NCI-H187 treated with DMSO at 0.1 percent for 48 hours (cell line): Measurements from ENCODE around the gene LRRC41.
"Not testable (repeated sequence)": the region's sequence is repeated elsewhere in the genome, so short reads cannot be mapped to it uniquely, and the experiment has no call there.

Experiments
- DNase-seq: peaks from one replicate; lab custom pipeline; 2025; lab: John Stamatoyannopoulos, UW

The LRRC41 gene

DNA sequence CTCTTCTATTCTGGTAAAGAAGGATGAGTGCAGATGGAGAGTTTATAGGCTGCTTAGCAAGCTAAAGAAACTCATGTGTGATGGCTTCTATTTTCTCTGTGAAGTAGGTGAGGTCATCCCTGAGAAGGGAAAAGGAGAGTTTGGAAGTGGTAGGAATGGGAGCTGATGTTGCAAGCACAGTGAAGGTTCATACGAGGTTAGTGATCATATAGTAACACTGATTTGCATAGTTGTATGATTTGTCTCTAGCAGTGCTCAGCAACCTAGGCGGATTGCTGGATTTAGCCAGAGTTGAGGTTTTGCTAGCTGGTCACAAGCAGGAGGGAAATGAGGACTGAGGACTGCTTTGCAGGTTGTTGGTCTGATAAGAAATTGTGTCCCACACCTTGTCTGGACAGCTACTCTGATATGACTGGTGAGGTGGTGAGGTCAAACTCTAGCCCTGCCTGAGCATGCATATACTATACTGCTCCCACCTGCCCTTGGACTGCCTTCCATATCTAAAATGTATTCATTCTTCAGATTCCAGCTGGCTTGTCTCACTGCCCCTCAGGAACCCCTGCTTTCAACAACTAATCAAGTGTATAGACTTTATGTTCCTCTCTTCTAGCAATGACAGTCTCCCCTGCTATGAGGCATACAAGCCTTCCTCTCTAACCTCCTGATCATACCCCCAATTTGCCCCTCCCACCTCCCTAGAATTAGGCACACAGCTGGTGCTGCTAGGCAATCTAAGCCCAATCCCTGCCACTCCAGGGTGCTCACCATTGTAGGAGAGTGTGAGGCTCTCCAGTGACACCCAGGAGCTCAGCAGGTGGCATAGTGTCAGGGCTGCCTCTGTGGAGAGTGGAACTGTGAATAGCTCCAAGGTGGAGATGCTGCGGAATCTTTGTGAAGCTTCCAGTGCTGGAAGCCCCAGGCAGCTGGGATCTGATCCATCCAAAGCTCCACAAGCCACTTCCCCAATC lies 18.5 kb downstream of the LRRC41 start:
- no peak for DNase-seq

DNA sequence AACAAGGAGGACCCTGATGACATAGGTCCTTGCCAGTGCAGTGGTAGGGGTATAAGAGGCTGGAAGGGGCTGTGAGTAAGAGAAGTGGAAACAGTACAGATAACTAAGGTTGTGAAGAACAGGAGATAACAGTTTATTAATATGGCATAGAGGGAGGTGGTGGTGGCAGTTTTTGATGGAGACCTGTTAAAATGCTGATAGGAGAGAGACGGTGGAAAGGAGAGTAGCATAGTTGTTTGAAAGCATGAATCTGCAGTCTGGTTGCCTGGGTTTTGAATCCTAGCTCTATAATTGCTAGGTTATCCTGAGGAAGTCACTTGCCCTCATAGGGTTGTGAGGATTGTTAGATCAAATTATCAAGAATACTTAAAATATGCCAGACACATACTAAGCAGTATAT lies 19.4 kb downstream of the LRRC41 start:
- no peak for DNase-seq

GRCh38 chr1:46281021-46281420 lies 22.4 kb downstream of the LRRC41 start:
- DNase-seq = no peak

DNA sequence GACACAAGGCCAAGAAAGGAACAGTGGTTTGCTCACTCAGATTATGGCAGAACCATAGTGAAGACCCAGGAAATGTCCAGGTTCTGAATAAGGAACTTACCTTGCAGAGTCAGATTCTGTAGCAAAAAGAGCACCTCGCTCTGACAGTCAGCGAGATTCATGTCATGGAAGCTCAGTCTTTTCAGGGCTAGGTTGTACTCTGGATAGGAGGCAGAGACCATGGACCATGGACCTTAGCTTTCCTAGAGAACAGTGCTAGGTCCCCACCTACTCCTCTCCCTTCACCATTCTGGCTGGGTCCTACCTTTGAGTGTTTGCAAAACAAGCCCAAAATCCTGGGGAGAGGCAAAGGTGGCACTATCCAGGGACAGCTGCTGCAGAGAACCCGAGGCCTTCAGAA lies 23.3 kb downstream of the LRRC41 start:
- DNase-seq = no peak

DNA sequence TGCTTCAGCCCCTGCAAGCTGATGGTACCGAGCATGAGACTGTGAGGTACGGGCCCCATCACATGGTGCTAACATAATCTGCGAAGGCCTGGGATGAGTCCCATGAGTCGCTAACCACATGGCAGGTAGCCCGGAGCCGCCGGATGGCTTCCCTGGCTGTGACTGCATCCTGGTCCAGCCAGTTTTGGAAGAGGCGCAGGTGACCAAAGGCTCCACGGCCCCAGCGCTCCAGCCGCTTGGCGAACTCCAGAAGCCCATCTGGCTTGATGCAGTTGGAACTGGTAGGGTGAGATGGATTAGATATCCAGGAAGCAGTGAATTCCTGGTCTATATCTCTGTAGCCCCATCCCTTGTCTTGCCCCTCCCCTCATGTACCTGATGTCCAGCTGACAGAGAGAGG lies 24.6 kb downstream of the LRRC41 start:
- DNase-seq = no peak

- DNase-seq = no peak
Observed at GRCh38 chr1:46277658-46278373, 25.6 kb downstream of the LRRC41 start.

DNA sequence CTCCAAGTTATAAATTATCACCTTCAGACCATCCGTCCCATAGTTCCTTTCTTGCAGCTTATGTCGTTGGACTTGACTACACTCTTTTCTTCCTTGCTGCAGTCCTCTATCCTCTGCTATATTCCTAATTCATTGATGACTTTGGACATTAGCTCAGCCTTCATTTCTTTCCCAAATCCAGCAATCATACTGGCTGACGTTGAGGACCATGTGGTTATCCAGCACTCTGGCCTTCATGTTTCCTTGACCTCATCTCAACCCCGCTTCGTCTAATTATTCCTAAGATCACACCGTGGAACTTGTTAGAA lies 28.4 kb downstream of the LRRC41 start:
- DNase-seq = no peak

DNA sequence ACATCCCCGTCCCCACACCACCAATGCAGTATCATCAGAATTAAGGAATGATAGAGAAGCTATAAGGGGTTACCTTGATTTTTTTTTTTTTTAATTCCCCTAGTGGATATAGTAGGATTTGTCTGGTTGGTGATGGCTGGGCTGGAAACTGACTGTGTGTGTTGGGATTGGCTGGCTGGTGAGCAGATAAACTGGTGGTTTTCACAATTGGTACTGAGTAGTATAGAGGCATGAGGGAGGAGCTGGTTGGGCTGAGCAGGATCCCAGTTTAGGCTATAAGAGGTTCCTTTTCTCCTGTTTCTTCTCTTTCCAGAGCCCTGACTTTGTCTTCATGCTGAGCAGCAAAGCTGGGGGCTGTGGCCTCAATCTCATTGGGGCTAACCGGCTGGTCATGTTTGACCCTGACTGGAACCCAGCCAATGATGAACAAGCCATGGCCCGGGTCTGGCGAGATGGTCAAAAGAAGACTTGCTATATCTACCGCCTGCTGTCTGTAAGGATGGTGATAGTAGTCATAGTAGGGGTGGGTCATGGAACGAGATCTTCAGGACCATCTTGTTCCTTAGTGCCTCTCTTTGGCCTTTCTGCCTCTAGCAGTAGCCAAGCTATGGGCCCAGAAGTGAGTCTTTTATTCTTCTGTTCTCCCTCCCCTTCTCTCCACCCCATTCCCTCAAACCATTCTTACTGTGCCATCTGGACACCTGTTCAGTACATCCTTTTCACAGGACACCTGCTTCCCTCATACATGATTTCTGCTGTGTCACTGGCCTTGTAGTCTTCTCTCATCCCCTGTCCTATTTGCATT lies 29.0 kb downstream of the LRRC41 start:
- DNase-seq = no peak

GRCh38 chr1:46268578-46268977 lies 34.8 kb downstream of the LRRC41 start:
- no peak for DNase-seq

GRCh38 chr1:46263146-46263545 lies 40.3 kb downstream of the LRRC41 start:
- no peak for DNase-seq

DNA sequence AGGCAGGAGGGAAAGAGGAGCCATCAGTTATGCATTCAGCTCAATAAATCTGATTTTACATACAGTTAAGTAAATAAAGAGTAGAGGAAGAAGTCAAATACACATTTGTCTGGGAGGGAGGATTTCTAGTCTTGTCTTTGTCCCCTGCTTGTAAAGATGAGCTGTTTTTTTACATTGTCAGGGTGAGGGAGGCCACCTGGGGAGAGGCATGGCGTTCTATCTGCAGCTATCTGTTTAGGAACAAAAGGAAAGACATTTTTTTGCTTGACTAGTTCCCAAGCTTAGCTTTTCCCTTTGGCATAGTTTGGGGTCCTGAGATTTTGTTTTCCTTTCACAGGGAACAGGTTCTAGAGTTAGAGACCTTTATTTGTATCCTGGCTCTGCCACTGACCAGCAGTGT lies 40.9 kb downstream of the LRRC41 start:
- no peak for DNase-seq

DNA sequence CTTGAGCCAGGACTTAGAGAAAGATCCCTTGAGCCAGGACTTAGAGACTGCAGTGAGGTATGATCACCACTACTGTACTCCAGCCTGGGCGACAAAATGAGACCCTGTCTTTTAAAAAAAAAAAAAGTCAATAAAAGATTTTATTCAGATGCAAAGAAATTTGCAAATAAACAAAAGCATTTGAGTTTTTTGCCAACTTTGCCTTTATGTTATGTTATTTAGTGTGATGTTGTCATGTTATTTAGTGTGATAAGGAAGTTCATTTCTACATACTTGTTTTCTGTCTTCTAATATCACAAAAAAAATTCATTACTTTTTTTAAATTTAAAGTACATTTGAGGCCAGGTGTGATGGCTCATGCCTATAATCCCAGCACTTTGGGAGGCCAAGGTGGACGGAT lies 46.9 kb downstream of the LRRC41 start:
- DNase-seq = no peak

- no peak for DNase-seq
Observed at GRCh38 chr1:46254668-46255067, 48.7 kb downstream of the LRRC41 start.

- no peak for DNase-seq
Observed at GRCh38 chr1:46248122-46248920, 55.1 kb downstream of the LRRC41 start.

- peak; percentile 95 for DNase-seq
Observed at GRCh38 chr1:46247436-46248121, 55.8 kb downstream of the LRRC41 start, which contains the start of gene RAD54L. RAD54L (plus strand) TSS chr1:46247763; CDS start chr1:46248406, 643 bp downstream.

GRCh38 chr1:46246548-46247435 lies 56.6 kb downstream of the LRRC41 start:
- DNase-seq = peak; percentile 95

DNA sequence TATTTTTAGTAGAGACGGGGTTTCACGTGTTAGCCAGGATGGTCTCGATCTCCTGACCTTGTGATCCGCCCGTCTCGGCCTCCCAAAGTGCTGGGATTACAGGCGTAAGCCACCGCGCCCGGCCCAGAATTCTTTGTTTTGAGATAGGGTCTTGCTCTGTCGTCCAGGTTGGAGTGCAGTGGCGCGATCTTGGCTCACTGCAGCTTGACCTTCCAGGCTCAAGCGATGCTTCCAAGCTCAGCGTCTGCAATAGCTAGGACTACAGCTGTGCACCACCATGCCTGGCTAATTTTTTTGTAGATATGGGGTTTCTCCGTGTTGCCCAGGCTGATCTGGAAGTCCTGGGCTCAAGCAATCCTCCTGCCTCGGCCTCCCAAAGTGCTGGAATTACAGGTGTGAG lies 57.3 kb downstream of the LRRC41 start:
- not testable (repeated sequence) for DNase-seq

DNA sequence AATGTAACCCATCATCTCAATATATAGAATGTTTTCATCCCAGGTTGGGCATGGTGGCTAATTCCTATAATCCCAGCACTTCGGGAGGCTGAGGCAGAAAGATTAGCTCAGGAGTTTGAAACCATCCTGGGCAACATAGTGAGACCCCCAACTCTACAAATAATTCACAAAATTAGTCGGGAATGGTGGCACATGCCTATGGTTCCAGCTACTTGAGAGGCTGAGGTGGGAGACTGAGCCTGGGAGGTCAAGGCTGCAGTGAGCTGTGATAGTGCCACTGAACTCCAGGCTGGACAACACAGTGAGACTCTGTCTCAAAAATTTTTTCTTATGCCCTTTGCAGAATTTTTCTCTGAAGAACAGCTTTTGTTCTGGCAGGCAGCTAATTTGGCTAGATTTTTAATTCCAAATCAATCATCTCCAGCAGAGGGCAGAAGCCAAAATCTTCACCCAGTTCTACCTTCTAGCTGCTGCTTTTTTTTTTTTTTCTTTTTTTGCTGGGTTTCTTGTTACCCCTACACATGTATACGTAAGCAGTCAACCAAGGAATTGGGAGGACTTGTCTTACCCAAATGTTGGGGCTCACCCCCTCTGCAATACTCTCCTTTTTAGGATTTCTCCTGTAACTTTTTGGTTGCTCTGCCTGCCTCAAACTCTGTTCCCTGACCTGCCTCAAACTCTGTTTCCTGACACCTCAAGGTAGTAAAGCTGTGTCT lies 58.6 kb downstream of the LRRC41 start:
- no peak for DNase-seq

- not testable (repeated sequence) for DNase-seq
Observed at GRCh38 chr1:46243831-46244230, 59.6 kb downstream of the LRRC41 start.
